HG03558 (cell line): ENCODE measurements around the gene SIGLEC8.

Experiments used
- ATAC-seq: cut with Tn5 transposase; IDR thresholded peaks from one replicate; pipeline ENCODE4 v1.9.1; 2021; ENCODE audit warnings: moderate number of reproducible peaks; ENCODE audit not compliant: unreplicated experiment; ENCODE audit errors: extremely low read depth

Gene SIGLEC8

DNA sequence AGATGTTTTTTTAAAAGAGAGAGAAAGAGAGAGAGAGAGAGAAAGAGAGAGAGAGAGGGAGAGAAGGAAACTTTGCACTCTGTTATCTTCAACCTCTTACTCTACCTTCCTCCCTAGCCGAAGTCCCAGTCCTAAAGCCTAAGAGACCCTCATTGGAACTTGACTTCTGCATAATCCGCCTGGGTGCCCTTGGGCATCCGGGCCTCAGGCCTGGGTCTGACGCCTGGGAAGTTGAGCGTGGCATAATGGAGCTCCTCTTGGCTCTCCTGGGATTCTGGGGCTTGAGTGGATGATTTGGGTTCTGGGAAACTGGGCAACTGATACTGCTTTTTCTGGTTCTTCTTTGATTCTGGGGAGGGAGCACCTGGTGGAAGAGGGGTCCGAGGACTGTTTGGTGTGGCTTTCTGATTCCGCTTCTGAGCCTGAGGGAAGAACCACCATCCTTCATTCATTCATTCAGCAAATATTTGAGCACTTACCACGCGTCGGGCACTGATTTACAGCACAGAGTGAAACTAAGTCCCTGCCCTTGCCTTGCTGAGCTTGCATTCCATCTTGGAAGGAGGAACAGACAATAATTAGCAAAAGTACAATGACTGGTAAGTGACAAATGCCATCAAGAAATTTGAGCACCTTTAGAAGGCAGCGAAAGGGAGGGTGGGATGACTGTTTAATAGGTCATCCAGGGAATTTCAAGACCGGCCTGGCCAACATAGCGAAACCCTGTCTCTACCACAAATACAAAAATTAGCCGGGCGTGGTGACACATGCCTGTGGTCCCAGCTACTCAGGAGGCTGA is 47.1 kb downstream of the SIGLEC8 start:
- ATAC-seq = no peak

DNA sequence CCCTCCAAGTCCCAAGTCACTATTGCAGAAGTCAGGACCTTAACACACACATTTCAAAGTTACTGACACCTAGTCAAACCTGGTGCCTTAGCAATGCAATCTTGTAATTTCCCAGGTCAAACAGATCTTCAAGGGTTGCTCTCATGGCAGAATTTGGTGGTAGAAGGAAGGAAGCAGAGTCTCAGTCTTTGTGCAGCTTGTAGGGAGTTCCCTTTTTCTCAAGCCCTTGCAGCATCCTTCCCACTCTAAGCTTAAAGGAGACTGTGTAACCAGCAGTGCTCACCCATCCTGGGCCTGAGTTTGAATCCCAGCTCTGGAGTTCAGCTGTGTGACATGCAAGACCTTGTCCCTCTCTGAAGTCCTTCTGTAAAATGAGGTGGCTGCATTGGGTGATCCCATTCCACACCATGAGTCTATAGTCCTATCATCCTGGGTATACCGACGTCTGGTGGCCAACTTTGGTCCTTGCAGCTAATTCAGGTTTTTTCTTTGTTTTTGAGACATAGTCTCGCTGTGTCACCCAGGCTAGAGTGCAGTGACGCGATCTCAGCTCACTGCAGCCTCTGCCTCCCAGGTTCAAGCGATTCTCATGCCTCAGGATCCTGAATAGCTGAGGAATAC is 50.6 kb downstream of the SIGLEC8 start:
- no peak for ATAC-seq

DNA sequence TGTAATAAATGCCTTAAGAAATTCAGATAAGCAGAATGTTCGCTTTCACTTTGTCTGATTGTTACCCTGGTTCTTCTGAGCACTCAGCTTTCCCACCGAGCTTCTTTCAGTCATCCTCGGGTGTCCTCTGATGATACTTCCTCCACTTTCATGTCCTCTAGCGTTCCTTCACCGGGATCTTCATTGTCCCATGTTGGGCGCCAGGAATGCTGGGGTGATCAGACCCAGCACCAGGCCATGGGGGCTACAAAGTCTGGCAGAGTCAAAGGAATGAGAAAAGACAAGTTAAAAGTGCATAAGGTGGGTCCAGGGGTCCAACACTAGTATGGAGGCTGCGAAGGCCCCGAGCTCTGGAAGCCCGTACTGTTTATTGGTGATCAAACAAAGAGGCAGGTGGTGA is 56.1 kb downstream of the SIGLEC8 start:
- ATAC-seq = no peak
